Activated gamma-delta T cell (primary cell): ENCODE results near the gene VSNL1.

Source experiments
- DNase-seq: peaks from one replicate; lab custom pipeline; 2025; lab: John Stamatoyannopoulos, UW

The VSNL1 gene

DNA sequence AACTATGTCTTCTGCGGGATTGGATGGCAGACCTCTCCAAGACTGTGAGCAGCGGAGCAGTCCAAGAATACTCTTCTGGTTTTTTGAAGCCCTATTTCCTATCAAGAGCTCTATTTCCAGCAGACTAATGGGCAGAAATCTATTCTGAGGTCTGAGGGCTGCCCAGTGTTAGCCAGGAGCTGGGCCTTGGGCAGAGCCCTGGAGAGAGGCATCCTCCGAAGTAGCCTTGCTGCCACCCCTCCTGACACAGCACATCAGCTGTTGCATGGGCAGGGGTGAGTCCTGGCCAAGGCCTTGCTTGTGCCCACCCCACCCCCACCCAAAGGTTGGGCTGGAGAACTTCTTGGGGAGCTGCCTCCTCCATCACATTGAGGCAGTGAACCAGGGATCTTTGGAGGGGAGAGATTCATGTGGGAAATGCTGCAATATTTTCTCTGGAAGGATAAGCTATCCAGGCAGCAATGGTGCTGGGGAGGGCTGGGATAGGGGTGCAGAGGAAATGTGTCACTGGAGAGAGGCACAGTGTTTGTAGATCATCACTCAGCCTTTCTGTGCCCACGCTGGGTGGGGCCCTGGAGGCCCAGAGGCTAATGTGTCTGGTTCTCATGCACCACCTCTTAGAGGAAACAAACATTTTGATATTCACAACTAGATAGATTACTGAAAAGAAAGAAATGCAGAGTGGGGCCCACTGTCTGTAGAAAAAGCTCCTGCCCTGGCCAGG lies 104.7 kb downstream of the VSNL1 start:
- no peak for DNase-seq

DNA sequence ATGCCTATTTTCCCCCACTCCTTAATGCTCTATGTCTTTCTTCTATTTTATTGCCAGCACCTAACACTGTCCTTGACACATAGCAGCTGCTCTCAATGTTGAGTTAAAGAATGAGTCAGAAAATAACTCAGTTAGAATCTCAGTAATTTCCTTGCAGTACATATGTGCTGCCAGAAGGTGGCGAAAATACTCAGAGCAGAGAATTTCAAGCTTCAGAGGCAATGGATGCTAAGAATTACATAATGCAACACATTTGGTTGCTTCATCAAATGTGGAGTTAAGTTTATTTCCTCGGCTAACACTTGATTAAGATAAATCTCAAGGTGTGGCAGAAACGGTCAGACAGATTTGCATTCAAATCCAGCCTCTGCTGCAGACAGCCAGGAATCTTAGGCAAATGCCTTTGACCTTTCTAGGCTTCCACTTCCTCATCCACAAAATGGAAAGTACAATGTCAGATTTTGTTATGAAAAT lies 105.6 kb downstream of the VSNL1 start:
- DNase-seq = no peak

DNA sequence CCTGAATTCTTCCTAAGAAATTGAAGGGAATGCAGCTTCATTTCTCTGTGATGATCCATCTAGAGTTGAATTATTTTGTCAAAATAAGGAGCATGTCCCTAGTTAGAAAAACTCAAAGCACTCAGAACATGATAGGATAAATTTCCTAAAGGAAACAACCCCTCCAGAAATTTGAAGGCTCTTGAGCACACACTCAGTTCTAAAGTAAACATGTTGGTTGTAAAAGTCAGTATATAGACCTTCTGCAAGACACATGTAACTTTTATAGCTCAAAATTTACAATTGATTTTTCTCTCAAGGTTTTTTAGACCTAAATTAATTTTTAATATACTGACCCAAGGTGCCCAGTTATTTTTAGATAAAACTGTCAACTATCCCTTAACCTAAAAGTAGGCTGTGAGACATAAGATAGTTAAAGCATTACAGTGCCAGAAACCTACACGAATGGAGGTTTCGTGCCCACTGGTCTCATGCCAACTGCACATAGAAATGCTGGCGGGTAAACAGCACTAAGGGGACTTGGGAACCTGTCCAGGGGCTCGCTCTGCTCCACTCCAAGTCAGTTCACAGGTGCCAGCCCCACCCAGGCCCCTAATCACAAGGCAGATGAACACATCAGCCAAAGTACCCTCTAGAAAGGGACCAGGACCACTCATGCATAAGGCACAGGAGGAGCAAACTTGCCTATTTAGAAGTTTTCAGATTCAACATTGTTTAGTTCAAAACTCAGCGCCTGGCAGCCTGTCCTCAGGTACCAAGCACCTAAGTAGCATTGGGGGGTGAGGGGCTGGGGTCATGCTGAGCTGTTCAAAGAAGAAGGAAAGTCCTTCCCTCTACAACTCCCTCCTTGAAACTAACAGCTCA lies 106.6 kb downstream of the VSNL1 start:
- no peak for DNase-seq

DNA sequence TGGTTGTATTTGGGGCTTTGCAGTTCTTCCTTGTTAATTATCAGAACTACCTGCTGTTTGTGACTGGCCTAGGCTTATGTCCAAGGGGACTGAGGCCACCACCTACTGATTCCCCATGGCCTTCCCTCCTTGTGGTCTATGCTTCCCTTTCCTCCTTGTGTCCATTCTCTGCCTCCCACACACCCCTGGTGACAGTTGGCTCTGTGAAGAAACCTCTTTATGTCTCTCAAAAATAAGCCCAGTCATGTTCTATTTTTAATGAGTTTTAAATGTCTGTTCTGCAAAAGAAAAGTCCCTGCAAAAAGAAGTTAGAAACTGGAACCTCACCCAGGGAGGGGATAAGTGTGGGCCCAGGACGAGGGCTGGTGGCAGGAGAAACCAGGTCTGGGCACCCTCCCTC lies 108.1 kb downstream of the VSNL1 start:
- no peak for DNase-seq

DNA sequence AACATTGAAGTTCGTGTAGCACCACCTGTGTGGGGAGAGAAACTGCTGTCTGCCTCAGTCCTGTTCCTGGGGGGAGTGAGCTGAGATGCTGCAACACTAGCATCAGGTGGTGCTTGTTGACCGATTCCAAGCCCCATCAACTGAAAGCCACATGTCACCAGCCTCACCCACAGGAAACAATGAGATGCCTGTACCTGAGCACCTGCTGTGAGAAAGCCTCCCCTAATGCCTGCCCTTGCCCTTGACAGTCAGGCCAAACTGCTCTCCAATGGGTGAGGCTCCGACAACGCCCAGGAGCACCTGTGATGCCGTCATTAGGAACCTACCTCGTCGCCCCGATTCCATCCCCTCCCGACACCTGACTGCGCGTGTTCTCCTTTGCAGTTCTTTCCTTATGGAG lies 108.5 kb downstream of the VSNL1 start:
- no peak for DNase-seq

DNA sequence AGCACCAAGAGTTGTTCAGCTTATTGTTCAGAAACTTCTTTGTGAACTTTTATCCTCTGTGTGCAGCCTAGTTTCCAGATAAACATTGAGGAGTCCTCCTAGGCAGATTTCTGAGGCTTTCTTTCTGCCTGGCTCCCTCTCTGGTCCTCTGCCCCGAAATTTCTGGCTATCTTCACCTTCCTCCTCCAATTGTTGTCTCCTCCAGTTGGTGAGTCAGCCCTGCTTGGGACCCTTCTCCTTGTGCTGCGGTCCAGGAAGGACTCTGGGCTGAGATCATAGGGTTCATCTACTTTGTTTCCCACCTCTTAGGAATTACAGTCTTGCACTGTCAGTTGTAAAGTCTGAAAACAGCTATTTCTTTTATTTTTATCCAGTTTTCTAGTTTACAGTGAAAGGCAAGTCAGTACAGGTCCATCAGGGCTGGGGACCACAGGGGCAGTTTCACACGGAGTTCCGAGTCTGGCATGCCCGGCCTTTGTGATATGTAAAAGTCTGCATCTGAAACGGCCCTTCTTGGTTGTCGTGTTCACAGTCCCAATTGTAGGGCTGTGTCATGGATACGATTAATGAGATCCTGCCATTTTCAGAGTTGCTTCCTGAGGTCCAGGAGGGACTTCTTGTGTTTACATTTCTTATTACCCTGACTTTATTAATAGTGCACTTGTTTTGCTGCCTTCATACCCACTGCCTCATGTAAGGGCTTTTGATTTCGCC lies 112.3 kb downstream of the VSNL1 start:
- no peak for DNase-seq

DNA sequence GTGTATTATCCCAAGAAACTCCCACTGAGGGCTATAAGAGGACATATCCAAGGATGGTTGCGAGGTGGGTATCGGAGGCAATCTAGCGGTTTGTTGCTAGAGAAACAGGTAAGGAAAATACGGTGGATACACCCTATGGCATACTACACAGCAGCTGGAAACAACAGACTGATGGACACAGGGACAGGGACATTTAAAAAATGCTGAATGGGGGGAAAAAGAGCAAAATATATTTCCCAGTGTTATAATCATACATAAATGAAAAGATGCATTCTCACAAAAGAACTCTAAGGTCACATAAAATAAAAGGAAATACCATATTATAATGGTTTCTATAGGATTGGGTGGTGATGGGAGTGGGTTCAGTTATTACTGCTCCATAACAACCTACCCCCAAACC lies 117.3 kb downstream of the VSNL1 start:
- no peak for DNase-seq

DNA sequence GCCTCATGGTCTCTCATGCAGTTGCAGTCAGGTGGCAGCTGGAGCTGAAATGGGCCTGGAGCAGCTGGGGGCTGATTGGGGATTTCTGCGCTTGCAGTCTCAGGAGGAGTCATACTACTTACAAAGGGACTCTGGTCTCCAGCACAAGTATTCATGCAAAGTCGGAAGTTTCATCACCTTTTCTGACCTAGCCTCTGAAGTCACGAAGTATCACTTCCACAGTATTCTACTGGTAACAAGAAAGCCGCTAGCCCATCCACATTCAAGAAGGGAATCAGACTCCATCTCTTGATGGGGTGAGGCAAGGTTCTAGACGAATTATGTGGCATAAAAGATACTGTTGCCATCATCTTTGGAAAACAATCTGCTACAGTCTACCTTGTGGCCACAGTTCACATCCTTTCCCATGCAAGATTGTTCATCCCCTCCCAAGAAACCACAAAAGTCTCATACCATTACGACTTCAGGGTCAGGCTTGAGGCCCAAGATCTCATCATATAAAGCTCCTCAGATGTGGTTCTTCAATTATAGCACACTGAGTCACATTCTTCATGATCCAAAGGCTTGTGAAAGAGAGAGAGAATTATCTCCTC lies 117.9 kb downstream of the VSNL1 start:
- no peak for DNase-seq

DNA sequence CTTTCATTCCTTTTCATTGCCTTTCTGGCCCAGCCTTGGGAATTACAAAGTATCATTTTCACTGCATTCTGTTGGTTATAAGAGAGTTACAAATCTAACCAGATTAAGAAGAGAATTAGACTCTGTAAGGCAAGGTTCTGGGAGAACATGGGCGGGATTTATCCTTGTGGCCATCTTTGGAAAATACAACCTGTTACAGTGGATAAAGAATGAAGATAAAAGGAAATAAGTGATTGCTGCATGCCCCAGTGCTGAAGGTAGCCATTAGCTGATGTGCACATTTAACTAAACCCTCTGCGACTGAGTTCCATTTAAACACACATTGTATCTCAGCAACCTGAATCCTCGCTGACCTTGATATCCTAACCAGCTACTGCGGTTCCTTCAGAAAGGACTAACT lies 119.7 kb downstream of the VSNL1 start:
- DNase-seq = no peak

DNA sequence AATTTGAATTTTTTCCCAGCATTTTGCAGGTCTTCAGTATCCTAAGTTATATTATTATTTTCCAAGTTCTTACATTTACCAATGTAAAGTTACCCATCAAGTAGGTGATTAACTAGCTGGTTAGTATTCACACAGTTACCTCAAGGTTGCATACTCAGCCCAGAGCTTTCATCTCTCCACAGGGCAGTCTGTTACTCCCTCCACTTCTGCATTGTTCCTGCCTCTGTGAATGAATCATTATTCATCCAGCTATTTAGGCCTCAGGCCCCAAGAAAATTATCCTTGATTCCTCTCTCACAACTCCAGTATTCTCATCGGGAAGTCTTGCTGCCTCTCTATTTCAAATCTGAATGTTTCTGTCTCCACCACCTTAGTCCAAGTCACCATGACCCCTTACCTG lies 121.0 kb downstream of the VSNL1 start:
- no peak for DNase-seq

DNA sequence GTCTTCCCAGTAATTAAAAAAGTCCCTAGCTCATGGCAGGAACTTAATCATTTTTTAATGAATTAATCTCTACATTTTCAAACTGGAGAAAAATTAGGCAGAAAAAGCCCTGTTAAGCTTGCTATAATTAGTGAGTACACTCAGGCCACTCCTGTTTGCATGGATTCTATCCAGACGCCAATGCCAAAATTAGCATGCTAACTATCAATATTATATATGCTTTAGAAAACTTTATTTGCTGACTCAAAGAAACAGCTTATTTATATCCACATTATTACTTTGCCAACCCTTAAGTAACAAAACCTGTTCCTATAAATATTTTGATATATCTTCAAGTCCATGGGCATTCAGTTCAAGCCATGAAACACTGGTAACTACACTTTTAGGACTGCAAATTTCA lies 122.2 kb downstream of the VSNL1 start:
- no peak for DNase-seq

DNA sequence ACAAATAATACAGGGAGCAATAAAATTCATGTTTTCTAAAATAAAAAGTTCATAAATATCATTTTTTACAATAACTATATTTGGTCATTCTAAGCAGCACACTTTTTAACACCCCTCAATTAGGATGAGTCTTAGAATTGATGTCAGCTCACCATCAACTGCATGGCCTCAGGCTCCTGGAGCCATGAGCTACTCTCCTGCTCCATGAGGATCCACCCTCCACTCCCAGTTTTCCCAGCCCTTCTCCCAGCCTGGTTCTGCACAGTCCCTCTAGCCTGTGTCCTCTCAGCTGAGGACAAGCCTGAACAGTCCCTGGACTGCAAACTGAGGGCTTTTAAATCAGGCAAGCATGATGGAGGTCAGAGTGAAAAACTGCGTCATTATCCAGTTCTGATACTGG lies 124.0 kb downstream of the VSNL1 start:
- no peak for DNase-seq

DNA sequence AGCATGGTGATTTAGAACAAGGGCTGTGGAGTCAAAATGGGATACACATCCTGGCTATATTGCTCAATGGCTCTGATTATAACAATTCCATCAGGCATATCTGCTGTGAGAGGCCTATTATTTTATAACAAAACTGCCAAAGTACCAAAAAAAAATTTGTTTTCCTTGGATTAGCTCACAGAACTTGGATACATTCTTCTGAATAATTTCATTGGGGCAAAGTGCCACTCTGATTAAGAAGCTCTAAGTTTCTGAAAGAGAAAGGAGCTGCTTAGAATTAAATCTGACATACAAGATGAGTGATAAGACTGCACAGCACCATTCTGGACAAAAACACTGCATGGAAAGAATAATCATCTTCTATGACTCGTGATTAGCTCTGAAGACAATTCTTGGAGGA lies 127.4 kb downstream of the VSNL1 start:
- no peak for DNase-seq

DNA sequence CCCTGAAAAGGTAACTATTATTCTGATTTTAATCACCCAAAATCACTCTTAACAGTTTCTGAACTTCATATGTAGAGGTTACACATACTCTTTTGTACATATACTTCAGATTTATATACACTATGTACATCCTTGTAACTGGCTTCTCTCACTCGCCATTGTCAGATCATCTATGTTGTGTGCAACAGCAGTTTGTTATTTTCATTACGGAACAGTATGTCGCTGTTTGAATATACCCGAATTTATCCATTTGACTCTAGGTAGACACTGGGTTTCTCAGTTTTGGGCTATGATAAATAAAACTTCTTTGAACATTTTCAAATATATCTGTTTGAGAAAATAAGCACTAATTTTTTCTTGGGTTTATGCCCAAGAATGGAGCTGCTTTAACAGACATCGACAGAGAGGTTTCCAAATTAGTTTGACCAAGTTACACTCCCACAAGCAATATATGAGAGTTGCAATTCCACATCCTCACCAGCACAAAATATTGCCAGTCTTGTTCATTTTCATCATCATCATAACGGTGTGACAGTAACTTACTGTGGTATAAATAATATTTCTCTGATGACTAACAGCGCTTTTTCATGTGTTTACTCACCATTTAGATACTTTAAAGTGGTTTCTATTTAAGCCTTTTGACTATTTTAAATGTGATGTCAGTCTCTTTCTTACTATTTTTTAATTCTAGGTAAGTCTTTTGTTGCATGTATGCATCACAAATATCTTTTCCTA lies 132.3 kb downstream of the VSNL1 start:
- DNase-seq = no peak

DNA sequence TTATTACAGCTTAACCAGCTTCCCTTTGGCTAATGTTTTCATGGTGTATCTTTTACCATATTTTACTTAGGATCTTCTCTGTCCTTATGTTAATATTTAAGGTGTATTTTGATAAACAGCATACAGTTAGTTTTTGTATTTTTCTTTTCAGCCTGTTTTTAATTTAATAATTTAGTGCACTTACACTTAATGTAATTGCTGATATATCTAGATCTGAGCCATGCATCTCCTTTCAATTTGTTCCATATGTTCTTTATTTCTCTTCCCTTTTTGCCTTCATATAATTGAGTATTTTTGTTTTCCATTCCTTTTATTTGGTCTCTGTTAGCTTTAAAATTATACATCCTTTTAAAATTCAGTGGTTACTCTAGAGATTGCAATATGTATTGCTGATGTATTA lies 134.3 kb downstream of the VSNL1 start:
- no peak for DNase-seq

DNA sequence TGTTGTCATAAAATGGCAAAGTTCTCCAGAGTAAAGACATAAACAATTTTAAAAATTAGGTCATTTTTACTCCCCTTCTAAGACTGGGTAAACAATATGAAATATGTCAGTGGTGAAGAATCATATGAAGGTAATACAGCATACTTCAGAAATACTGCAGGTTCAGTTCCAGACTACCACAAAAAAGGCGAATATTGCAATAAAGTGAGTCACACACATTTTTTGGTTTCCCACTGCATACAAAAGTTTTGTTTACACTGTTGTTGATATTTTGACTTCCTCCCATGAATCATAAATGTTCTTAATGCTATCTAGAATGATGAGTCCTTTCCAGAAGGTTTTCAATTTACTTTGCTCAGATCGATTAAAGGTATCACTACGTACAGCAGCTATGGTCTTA lies 139.6 kb downstream of the VSNL1 start:
- DNase-seq = no peak

DNA sequence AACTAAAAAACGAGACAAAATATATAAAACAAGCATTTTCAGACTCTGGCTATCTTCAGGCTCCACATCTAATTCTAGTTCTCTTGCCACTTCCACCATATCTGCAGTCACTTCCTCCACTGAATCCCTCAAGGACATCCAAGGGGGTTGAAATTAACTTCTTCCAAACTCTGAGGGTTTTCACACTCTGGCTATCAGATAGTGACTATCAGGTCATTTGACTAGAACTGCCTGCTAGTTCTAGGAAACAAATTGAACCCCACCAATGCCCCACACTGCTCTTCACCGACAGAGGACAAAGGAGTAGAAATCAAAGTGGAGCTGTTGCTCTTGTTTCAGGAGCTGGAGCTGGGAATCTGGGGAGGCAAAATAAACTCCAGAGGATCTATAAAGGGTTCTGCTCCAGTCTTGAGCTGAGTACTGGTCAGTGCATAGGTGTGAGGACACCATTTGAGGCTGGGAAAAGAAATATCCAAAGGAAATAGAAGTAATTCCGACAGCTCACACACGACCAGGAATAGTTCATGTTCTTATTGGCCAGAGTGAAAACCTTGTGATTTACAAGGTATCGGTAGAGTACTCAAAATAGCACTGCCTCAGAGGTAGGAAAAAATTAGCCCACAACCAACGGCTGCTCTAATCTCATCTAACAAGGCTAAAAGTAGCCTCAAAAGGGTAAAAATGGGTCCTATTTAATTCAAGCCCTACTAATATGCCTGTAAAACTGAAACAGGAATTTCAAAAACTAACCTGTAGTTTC lies 141.8 kb downstream of the VSNL1 start:
- no peak for DNase-seq

DNA sequence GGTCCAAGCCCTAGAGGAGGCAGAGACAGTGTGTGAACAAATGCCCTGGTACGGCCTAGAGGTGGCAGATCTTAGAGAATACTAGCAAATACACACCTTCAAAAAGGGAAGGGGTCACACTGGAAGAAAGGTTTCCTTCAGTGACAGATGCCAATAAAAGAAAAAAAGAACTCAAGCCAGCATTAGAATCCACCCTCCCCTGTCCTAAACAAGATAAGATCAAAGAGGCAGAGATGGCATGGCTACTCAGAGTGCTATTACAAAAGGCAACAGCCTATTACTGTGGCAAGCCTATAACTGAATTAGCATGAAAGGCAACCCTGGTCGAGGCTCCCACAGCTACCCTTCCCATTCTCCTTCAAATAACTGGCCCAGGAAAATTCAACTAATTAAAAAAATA lies 143.5 kb downstream of the VSNL1 start:
- no peak for DNase-seq

DNA sequence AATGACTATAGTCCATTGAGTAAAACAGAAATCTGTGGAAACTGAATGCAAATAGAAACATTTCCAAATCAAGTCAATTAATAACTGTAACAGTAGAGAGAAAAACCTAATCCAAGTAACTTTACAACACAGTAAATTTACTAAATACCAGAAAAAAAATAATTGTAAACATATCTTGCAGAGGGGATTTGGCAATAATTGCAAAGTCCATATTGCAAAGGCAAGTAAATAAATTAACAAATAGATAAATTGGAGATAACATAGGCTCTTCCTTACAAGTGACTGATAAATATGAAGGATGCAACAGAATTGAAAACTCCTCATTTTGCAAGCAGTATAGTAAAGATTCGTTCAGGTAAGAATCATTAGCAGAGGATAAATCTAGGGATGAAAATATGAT lies 148.1 kb downstream of the VSNL1 start:
- no peak for DNase-seq

DNA sequence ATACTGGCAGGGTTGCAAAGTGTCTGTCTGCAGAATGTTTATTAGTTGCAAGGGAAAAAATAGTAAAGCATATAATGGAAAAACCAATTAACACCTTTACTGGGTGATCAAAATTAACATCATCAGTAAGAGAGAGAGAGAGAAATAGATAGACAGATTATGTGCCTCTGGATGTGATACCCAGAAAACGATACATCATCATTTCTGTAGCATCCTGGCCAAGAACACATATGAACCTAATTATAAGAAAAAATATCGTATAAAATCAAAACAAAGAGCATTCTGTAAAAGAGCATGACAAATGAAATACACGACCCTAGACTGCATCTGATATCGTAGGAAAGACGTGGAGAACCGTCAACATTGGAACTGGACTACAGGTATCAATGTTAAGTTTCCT lies 148.5 kb downstream of the VSNL1 start:
- DNase-seq = no peak

DNA sequence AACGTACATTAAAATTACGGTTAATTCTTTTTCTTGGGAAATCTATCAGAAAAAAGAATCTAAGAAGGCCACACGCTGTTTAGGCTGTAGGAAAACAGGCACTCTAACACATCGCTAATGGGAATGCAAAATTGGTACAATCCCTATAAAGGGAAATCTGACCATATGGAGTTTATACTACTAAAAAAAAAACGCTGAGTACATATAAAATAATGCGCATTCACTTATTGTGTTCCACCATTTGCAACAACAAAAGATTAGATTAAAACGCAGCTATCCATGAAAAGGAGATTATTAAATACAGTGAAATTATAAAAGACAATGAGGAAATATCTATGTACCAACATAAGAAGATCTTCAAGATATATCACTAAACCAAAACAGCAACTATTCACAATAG lies 150.3 kb downstream of the VSNL1 start:
- DNase-seq = no peak
